Duodenal mucosa (tissue), 2 donors: ENCODE data around the gene YBX1.
"Not testable (repeated sequence)": the region's sequence is repeated elsewhere in the genome, so short reads cannot be mapped to it uniquely, and the experiment has no call there.

ENCODE experiments used
- H3K27ac ChIP-seq: one replicate; pipeline ENCODE4 v1.7.0; 2013; ENCODE audit warnings: low read depth, low read length
- H3K27me3 ChIP-seq, 2 donors: one replicate each; pipeline ENCODE4 v1.7.0; 2013; ENCODE audit warnings: low read length in 2 of 2, control low read depth in 1 of 2; ENCODE audit not compliant: insufficient read depth in 2 of 2, control insufficient read depth in 1 of 2
- H3K36me3 ChIP-seq, 2 donors: one replicate each; pipeline ENCODE4 v1.7.0; 2013; ENCODE audit warnings: low read length in 2 of 2, control low read depth in 1 of 2; ENCODE audit not compliant: insufficient read depth in 2 of 2, control insufficient read depth in 1 of 2
- H3K4me1 ChIP-seq, 2 donors: one replicate each; pipeline ENCODE4 v1.7.0; 2013; ENCODE audit warnings: low read length in 2 of 2, control low read depth in 1 of 2; ENCODE audit not compliant: insufficient read depth in 2 of 2, control insufficient read depth in 1 of 2
- H3K4me3 ChIP-seq, 2 donors: one replicate each; pipeline ENCODE4 v1.7.0; 2013; ENCODE audit warnings: low read length in 2 of 2, low read depth in 1 of 2
- H3K9ac ChIP-seq, 2 donors: one replicate each; pipeline ENCODE4 v1.7.0; 2013; ENCODE audit warnings: low read length in 2 of 2, low read depth in 1 of 2
- H3K9me3 ChIP-seq, 2 donors: one replicate each; pipeline ENCODE4 v1.7.0; 2013; ENCODE audit warnings: low read length in 2 of 2, control low read depth in 1 of 2; ENCODE audit not compliant: control insufficient read depth in 1 of 2

Gene YBX1

GRCh38 chr1:42747125-42747524 lies 64.9 kb downstream of the YBX1 start:
- Histone ChIP-seq H3K4me3 (no peak overlapping the region), H3K27me3 (no peaks in the 10 kb centered on the region), H3K9ac (no peak overlapping the region), H3K4me1 (no peaks in the 10 kb centered on the region), H3K36me3 (peaks cover 11 to 40% of the 10 kb centered on the region in 2 donors), H3K27ac (no peak overlapping the region), H3K9me3 (no peaks in the 10 kb centered on the region)

GRCh38 chr1:42748021-42748420 lies 65.8 kb downstream of the YBX1 start:
- H3K27ac ChIP-seq = no peak overlapping the region
- H3K27me3 ChIP-seq = no peaks in the 10 kb centered on the region
- H3K36me3 ChIP-seq = peaks cover 20 to 43% of the 10 kb centered on the region in 2 donors
- no peaks in the 10 kb centered on the region for H3K9me3 ChIP-seq
- H3K9ac ChIP-seq = no peak overlapping the region
- H3K4me1 ChIP-seq = peaks cover 0 to 2% of the 10 kb centered on the region in 2 donors
- H3K4me3 ChIP-seq = no peak overlapping the region

- H3K9ac ChIP-seq = no peak overlapping the region
- H3K27ac ChIP-seq = no peak overlapping the region
- no peaks in the 10 kb centered on the region for H3K27me3 ChIP-seq
- H3K4me3 ChIP-seq = no peak overlapping the region
- H3K9me3 ChIP-seq = no peaks in the 10 kb centered on the region
- peaks cover 21 to 47% of the 10 kb centered on the region in 2 donors for H3K36me3 ChIP-seq
- H3K4me1 ChIP-seq = peaks cover 0 to 6% of the 10 kb centered on the region in 2 donors
These were observed 66.5 kb downstream of the YBX1 start for GRCh38 chr1:42748461-42749410.

GRCh38 chr1:42750041-42750440 lies 67.8 kb downstream of the YBX1 start:
- no peaks in the 10 kb centered on the region for H3K9me3 ChIP-seq
- H3K4me1 ChIP-seq = peaks cover 0 to 6% of the 10 kb centered on the region in 2 donors
- no peak overlapping the region for H3K9ac ChIP-seq
- no peaks in the 10 kb centered on the region for H3K27me3 ChIP-seq
- H3K36me3 ChIP-seq = peaks cover 21 to 59% of the 10 kb centered on the region in 2 donors
- H3K4me3 ChIP-seq = no peak overlapping the region
- H3K27ac ChIP-seq = no peak overlapping the region

GRCh38 chr1:42751511-42752070 lies 69.4 kb downstream of the YBX1 start:
- H3K9ac ChIP-seq, H3K27ac ChIP-seq, H3K27me3 ChIP-seq, H3K9me3 ChIP-seq, H3K4me3 ChIP-seq, H3K4me1 ChIP-seq: not testable (repeated sequence)
- peaks cover 17 to 59% of the 10 kb centered on the region in 2 donors for H3K36me3 ChIP-seq

- H3K4me1 ChIP-seq = peaks cover 0 to 6% of the 10 kb centered on the region in 2 donors
- H3K9ac ChIP-seq = no peak overlapping the region
- H3K9me3 ChIP-seq = no peaks in the 10 kb centered on the region
- H3K36me3 ChIP-seq = peaks cover 17 to 56% of the 10 kb centered on the region in 2 donors
- H3K4me3 ChIP-seq = no peak overlapping the region
- H3K27ac ChIP-seq = no peak overlapping the region
- no peaks in the 10 kb centered on the region for H3K27me3 ChIP-seq
These were observed 70.1 kb downstream of the YBX1 start for GRCh38 chr1:42752284-42752683.

GRCh38 chr1:42753070-42753469 lies 70.9 kb downstream of the YBX1 start:
- Histone ChIP-seq H3K36me3 (peaks cover 25 to 50% of the 10 kb centered on the region in 2 donors), H3K9ac (no peak overlapping the region), H3K27ac (no peak overlapping the region), H3K4me1 (peaks cover 0 to 6% of the 10 kb centered on the region in 2 donors), H3K27me3 (no peaks in the 10 kb centered on the region), H3K4me3 (no peak overlapping the region), H3K9me3 (no peaks in the 10 kb centered on the region)
